Measurements from ENCODE around the gene CXCL17.
A peak's percentile ranks its signal among the peaks of the same experiment; 100 is the strongest.

The CXCL17 gene

GRCh38 chr19:42423462-42424344, 19.0 kb downstream of the CXCL17 start:
- DNase-seq, result peak; percentile 70

GRCh38 chr19:42422901-42423461, 19.8 kb downstream of the CXCL17 start:
- no peak for DNase-seq

GRCh38 chr19:42422092-42422900, 20.4 kb downstream of the CXCL17 start:
- no peak for DNase-seq

- no peak for DNase-seq
Observed at GRCh38 chr19:42421591-42422031, 21.1 kb downstream of the CXCL17 start.

GRCh38 chr19:42421101-42421500, 21.6 kb downstream of the CXCL17 start:
- no peak for DNase-seq

- DNase-seq, result peak; percentile 87
Observed at GRCh38 chr19:42420055-42420544, 22.6 kb downstream of the CXCL17 start.

GRCh38 chr19:42419309-42419708, 23.4 kb downstream of the CXCL17 start:
- DNase-seq, result no peak

GRCh38 chr19:42412661-42413076, 30.1 kb downstream of the CXCL17 start:
- no peak for DNase-seq

GRCh38 chr19:42412227-42412626, 30.5 kb downstream of the CXCL17 start:
- no peak for DNase-seq

- DNase-seq, result no peak
Observed at GRCh38 chr19:42411581-42412178, 31.1 kb downstream of the CXCL17 start.

GRCh38 chr19:42410371-42410770, 32.4 kb downstream of the CXCL17 start:
- DNase-seq, result no peak

- no peak for DNase-seq
Observed at GRCh38 chr19:42409477-42409876, 33.3 kb downstream of the CXCL17 start.

- DNase-seq, result no peak
Observed at GRCh38 chr19:42407816-42408175, 35.0 kb downstream of the CXCL17 start.

GRCh38 chr19:42407085-42407815, 35.5 kb downstream of the CXCL17 start:
- no peak for DNase-seq

GRCh38 chr19:42406111-42406510, 36.6 kb downstream of the CXCL17 start:
- DNase-seq, result no peak

GRCh38 chr19:42403586-42403985, 39.2 kb downstream of the CXCL17 start:
- DNase-seq, result no peak

- DNase-seq, result no peak
Observed at GRCh38 chr19:42402376-42403116, 40.2 kb downstream of the CXCL17 start.

GRCh38 chr19:42401365-42402303, 41.1 kb downstream of the CXCL17 start:
- peak; percentile 80 for DNase-seq

GRCh38 chr19:42400404-42400803, 42.3 kb downstream of the CXCL17 start:
- no peak for DNase-seq

Measured in 8988T (cell line).